Skin epidermis (tissue), 12 donors: ENCODE results near the gene TLE2.
"Not testable (repeated sequence)": the region's sequence is repeated elsewhere in the genome, so short reads cannot be mapped to it uniquely, and the experiment has no call there.

Experiments
- H3K27ac ChIP-seq, 21 experiments: fragments of 200-600 bp; sonication (generic) in 11 of 21; one replicate each; pipeline ENCODE4 v1.5.0; 2020; ENCODE audit warnings: mild to moderate bottlenecking in 3 of 21, inconsistent platforms in 2 of 21, moderate library complexity in 2 of 21
- H3K4me3 ChIP-seq, 7 experiments: fragments of 200-600 bp; sonication (generic) in 2 of 7; one replicate each; pipeline ENCODE4 v1.5.0; 2020; ENCODE audit warnings: inconsistent platforms in 2 of 7, mild to moderate bottlenecking in 2 of 7, moderate library complexity in 1 of 7

TLE2 gene

DNA sequence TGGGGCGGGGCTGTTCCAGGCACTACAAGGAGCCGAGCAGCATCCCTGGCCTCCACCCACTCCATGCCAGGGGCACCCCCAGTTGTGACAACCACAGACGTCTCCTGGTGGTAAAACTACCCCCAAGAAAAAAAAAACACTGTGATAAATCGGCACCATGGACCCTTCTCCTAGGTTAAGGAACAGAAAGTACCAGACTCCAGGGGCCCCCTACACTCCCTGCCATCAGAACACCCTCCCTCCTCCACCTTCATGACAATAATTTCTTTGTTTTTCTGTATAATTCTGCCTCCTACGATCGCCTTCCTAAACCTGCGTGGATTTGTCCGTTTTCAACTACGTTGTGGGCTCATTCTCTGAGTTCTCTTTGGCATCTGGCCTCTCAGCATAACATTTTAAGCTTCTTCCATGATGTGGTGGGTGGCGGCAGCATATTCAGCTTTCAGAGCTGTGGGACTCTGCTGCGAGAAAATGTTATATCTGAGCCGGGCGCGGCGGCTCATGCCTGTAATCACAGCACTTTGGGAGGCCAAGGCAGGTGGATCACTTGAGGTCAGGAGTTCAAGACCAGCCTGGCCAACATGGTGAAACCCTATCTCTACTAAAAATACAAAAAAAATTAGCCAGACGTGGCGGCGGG, 8.6 kb downstream of the TLE2 start:
- no peak overlapping the region for H3K4me3 ChIP-seq
- no peak overlapping the region for H3K27ac ChIP-seq

DNA sequence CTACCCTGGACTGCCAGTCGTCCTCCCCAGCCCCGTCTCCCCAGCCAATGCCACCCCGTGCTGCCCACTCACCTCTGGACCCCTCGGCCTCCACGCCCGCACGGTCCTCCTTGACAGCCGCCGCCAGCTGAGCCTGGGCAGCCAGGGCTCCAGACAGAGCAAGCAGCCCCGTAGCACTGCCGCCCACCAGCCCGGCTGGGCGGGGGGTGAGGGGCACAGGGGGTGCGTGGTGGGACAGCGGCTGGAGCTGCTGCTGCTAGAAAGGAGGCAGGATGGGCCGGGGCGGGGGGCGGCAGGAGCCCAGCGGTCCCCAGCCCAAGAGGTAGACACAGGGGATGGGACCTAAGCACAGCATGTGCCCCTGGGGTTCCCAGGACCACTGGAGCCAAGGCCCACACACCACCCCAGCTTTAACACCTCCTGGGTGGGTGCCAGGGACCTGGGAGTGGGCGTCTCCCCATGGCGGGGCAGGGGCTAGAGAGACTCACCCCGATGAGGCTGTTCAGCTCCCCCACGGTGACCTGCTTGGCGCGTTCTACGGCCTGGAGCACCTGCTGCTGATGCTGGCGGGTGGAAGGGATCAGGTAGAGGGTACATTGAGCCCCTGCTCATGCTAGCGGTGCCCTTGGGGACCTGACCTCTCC, 9.7 kb downstream of the TLE2 start:
- Histone ChIP-seq H3K4me3 (no peak overlapping the region), H3K27ac (no peak overlapping the region)

DNA sequence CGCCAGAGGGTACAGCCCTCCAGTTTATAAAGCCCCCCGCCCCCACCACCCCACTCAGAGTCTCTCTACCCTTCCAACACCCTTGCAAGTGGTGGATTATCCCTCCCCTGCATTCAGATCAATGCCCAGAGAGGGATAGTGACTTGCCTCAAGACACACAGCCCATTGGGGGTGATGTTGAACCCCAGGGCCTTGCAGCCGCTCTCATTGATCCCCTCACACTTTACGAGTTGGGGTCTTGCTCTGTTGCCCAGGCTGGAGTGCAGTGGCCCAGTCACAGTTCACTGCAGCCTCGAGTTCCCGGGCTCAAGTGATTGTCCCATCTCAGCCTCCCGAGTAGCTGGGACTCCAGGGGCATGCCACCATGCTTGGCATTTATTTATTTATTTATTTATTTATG, 11.2 kb downstream of the TLE2 start:
- Histone ChIP-seq H3K27ac (no peak overlapping the region), H3K4me3 (no peak overlapping the region)

DNA sequence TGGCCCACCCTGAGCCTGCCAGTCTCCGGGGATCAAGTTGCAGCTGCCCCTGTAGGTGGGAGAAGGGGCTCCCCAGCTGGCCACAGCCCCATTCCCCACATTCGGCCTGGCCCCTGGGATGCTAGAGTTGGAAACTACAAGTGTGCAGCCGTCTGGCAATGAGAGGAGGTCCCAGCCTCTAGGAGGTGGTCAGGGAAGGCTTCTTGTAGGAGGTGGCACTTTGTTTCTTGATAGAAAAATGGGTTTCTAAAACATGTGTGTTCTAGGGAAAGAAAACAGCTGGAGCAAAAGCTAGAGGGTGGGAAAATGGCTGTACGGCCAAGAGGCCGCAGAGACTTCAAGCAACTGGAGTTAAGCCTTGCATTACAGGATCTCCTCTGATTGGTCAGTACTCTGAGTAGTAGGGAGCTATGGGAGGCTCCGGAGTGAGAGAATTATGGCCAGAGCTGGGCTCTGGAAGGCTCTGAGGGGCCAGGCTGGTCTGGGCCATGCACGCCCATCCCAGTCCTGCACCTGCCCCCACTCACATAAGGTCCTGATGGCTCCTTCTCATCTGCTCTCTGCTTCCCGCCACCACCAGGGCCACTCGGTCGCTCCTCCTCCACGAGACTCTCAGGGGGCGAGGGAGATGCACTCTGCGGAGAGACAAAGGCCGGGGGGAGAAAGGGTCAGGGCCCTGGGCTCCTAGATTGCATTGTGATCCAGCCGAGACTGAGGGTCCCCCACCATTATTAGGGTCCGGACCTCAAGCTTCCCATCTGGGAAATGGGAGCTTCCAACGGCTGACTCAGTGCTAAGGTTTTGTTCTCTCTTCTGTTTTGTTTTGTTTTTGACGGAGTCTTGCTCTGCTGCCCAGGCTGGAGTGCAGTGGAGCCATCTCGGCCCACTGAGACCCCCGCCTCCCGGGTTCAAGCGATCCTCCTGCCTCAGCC, 13.7 kb downstream of the TLE2 start:
- no peak overlapping the region for H3K27ac ChIP-seq
- H3K4me3 ChIP-seq: no peak overlapping the region

- H3K27ac ChIP-seq: no peak overlapping the region
- H3K4me3 ChIP-seq: no peak overlapping the region
These were observed 14.9 kb downstream of the TLE2 start for GRCh38 chr19:3014135-3014534.

DNA sequence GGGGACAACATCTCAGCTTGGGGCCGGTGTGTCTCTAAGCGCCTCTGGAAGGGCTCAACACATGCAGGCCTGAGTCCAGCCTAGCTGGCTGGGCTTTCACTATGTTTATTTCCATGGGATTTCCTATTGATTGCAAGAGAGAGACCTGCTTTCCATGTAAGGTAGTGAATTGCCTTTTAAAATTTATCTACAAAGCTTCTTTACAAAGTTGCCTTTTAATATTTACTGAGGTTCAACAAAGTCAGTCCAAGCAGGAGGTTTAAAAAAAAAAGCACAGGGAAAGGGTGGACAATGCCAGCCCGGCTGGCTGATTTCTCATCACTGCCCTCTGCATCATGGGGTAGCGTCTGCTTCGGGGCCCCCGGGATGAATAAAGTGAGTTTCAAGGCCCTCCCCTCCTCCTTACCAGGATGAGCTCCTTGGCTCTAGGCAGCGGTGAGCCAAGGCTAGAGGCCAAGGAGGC, 15.8 kb downstream of the TLE2 start:
- Histone ChIP-seq H3K27ac (no peak overlapping the region), H3K4me3 (no peak overlapping the region)

- no peak overlapping the region for H3K4me3 ChIP-seq
- no peak overlapping the region for H3K27ac ChIP-seq
These were observed 16.3 kb downstream of the TLE2 start for GRCh38 chr19:3012621-3013262.

GRCh38 chr19:3012059-3012458, 17.0 kb downstream of the TLE2 start:
- not testable (repeated sequence) for H3K27ac ChIP-seq, H3K4me3 ChIP-seq

GRCh38 chr19:3010871-3011270, 18.2 kb downstream of the TLE2 start:
- Histone ChIP-seq H3K4me3 (no peak overlapping the region), H3K27ac (no peak overlapping the region)

DNA sequence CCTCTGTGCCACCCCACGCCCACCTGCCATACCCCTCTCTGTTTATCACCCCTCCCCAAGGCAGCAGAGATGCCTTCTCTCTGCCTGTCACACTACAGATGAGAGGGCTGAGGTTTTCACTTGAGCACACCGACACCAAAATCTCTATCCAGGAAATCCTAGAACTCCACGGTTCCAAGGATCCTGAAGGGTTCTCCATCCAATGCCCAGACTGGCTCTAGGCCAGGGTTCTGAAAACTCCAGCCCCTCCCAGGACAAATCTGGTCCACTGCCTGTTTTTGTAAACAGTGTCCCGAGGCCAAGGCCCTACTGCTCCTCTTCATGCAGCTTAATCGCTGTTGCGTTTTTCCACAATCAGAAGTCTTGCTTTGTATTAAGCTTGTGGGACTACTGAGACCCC, 20.1 kb downstream of the TLE2 start:
- Histone ChIP-seq H3K27ac (no peak overlapping the region), H3K4me3 (no peak overlapping the region)

DNA sequence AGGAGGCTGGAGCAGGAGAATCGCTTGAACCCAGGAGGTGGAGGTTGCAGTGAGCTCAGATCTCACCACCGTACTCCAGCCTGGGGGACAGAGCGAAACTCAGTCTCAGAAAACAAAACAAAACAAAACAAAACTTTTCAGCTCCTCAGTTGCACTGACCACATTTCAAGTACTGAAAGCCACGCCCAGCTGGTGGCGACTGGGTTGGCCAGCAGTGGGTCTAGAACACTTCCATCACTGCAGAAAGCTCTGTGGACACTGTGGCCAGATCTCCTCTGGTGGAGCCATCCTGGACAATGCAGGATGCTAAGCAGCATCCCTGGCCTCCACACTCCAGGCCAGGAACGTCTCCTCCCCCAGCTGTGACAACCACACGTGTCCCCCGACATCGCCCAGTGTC, 21.1 kb downstream of the TLE2 start:
- H3K27ac ChIP-seq: no peak overlapping the region

GRCh38 chr19:3006075-3006767, 22.9 kb downstream of the TLE2 start:
- H3K4me3 ChIP-seq: no peak overlapping the region
- H3K27ac ChIP-seq: no peak overlapping the region

More for the DNA sequence above, 21.1 kb downstream of the TLE2 start:
- no peak overlapping the region for H3K4me3 ChIP-seq

DNA sequence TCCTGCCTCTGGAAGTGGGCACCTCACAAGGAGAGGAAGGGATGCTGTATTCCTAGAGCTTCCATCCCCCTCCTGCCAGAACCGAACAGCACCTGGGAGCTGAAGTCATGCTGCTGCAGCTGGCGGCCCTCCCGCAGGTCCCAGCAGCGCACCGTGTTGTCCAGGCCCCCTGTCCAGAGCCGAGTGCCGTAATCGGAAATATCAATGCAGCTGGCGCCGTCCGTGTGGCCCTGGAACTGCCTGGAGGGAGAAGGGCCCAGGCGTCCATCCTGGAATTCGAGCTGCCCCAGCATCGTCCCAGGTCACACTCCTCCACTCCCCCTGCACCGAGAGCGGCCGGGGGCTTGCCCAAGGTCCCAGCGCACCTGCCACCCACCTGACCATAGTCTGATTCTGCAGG, 23.7 kb downstream of the TLE2 start:
- H3K4me3 ChIP-seq: no peak overlapping the region
- H3K27ac ChIP-seq: no peak overlapping the region

- H3K4me3 ChIP-seq: no peak overlapping the region
- no peak overlapping the region for H3K27ac ChIP-seq
These were observed 24.6 kb downstream of the TLE2 start for GRCh38 chr19:3004522-3004921.

- H3K4me3 ChIP-seq: no peak overlapping the region
- no peak overlapping the region for H3K27ac ChIP-seq
These were observed 26.0 kb downstream of the TLE2 start for GRCh38 chr19:3003046-3003445.

- H3K4me3 ChIP-seq: no peak overlapping the region
- H3K27ac ChIP-seq: no peak overlapping the region
These were observed 27.8 kb downstream of the TLE2 start for GRCh38 chr19:3001235-3001800.

DNA sequence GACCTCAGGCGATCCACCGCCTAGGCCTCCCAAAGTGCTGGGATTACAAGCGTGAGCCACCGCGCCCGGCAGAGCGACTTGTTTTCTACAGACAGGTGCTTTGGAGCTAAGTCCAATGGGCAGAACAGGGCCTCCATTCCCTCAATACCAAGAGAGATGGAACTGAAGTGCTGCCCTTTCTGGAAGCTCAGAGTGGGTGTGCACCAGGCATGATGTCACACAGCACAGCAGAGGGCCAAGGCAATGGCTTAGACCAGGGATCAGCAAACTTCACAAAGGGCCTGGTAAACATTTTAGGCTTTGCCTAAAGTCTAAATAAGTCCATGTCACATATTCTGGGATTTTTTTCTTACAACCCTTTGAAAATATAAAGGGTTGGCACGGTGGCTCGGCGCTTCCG, 30.4 kb downstream of the TLE2 start:
- no peak overlapping the region for H3K27ac ChIP-seq
- H3K4me3 ChIP-seq: no peak overlapping the region

DNA sequence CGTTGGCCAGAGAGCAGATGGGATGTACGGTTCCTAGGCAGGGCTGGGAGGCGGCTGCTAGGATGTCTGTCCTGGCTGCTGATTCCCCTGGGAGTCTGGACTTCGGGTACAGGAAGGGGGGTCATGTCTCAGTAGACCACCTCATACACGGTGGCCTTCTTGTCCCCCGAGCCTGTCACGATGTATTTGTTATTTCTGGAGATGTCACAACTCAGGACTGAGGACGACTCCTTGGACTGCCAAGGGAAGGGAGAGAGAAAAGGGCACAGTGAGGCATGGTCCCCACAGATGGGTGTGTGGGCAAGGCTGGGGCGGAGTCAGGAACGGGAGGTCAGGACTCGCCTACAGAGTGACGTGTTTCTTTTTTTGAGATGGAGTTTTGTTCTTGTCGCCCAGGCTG, 31.4 kb downstream of the TLE2 start:
- Histone ChIP-seq H3K4me3 (no peak overlapping the region), H3K27ac (no peak overlapping the region)

GRCh38 chr19:2994588-2995131, 34.4 kb downstream of the TLE2 start:
- H3K4me3 ChIP-seq: no peak overlapping the region
- H3K27ac ChIP-seq: no peak overlapping the region
